ENCODE data around the gene MYL11. TPM values are rescaled to one million over a fixed set of nuclear protein-coding genes. Genes with fewer than 3 reads are reported as not detected.

MYL11 gene
- total RNA-seq, 1 experiment from 2014 or later = not detected

GRCh38 chr16:30372038-30372712 is 2.4 kb upstream of the MYL11 start:
- intact Hi-C loops (cut with micrococcal nuclease; ENCODE audit: unreplicated experiment) (no loop called here), in situ Hi-C loops (cut with HindIII; ENCODE audit: low pct_unique_long_range_greater_than_20kb, low sequenced_read_pairs) (no loop called here)
- Histone ChIP-seq H3K27ac (ENCODE audit: low read length) (no peak overlapping the region; the same call in 1 of the 2 replicates), H3K4me3 (ENCODE audit: low read depth in 2 of 2, low read length in 2 of 2) (no peak overlapping the region), H3K36me3 (ENCODE audit: control insufficient read depth, insufficient read depth, low read length) (no peaks in the 10 kb centered on the region; the same call in 1 of the 2 replicates), H3K9me3 (ENCODE audit: control insufficient read depth, insufficient read depth, low read depth, low read length) (no peaks in the 10 kb centered on the region), H3K27me3 (ENCODE audit: control insufficient read depth, insufficient read depth, low read length) (no peaks in the 10 kb centered on the region), H3K4me1 (ENCODE audit: control insufficient read depth, insufficient read depth, low read length) (peaks cover 9% of the 10 kb centered on the region)
- ATAC-seq = no peak
- ChIA-PET POLR2A (no interaction called here), CTCF (no interaction called here)
- BruUV-seq (replicated peaks) = no TSS peak
- no peak for DNase-seq (ENCODE audit: low read depth, low spot score)
- TF ChIP-seq POLR2AphosphoS5 (IDR thresholded peaks at IDR 0.05; ENCODE audit: low read depth, low read length) = no peak
- no peak for TF ChIP-seq REST (IDR thresholded peaks at IDR 0.05; ENCODE audit: insufficient read depth in 1 of 2, low read depth in 2 of 2, low read length in 1 of 2)
- no peak for TF ChIP-seq TCF7L2 (IDR thresholded peaks at IDR 0.05; ENCODE audit: low read depth, low read length)
- TF ChIP-seq SIN3A (IDR thresholded peaks at IDR 0.05; ENCODE audit: borderline replicate concordance, insufficient read depth, low read depth, low read length) = no peak

- intact Hi-C loops (cut with micrococcal nuclease; ENCODE audit: unreplicated experiment) = no loop called here
Observed at GRCh38 chr16:30372725-30373124, 1.9 kb upstream of the MYL11 start.

More at GRCh38 chr16:30372725-30373124, 1.9 kb upstream of the MYL11 start:
- Histone ChIP-seq H3K4me1 (ENCODE audit: control insufficient read depth, insufficient read depth, low read length) (peaks cover 7% of the 10 kb centered on the region), H3K27me3 (ENCODE audit: control insufficient read depth, insufficient read depth, low read length) (no peaks in the 10 kb centered on the region), H3K36me3 (ENCODE audit: control insufficient read depth, insufficient read depth, low read length) (no peaks in the 10 kb centered on the region; the same call in 1 of the 2 replicates), H3K9me3 (ENCODE audit: control insufficient read depth, insufficient read depth, low read depth, low read length) (no peaks in the 10 kb centered on the region), H3K4me3 (ENCODE audit: low read depth in 2 of 2, low read length in 2 of 2) (no peak overlapping the region), H3K27ac (ENCODE audit: low read length) (no peak overlapping the region)
- ChIA-PET CTCF (no interaction called here), POLR2A (no interaction called here)
- in situ Hi-C loops (cut with HindIII; ENCODE audit: low pct_unique_long_range_greater_than_20kb, low sequenced_read_pairs) = no loop called here
- DNase-seq (ENCODE audit: low read depth, low spot score) (no peak), ATAC-seq (no peak)
- TF ChIP-seq TCF7L2 (IDR thresholded peaks at IDR 0.05; ENCODE audit: low read depth, low read length) = no peak
- TF ChIP-seq CTCF (IDR thresholded peaks at IDR 0.05) = no peak
- no peak for TF ChIP-seq REST (IDR thresholded peaks at IDR 0.05; ENCODE audit: insufficient read depth in 1 of 2, low read depth in 2 of 2, low read length in 1 of 2)
- no peak for TF ChIP-seq SIN3A (IDR thresholded peaks at IDR 0.05; ENCODE audit: borderline replicate concordance, insufficient read depth, low read depth, low read length)
- no peak for TF ChIP-seq POLR2AphosphoS5 (IDR thresholded peaks at IDR 0.05; ENCODE audit: low read depth, low read length)
- no TSS peak for BruUV-seq (replicated peaks)
